GM21360 (cell line): Measurements from ENCODE around the gene PPP1R7.
"Not testable (repeated sequence)": the region's sequence is repeated elsewhere in the genome, so short reads cannot be mapped to it uniquely, and the experiment has no call there.

Experiments
- ATAC-seq: cut with Tn5 transposase; IDR thresholded peaks from one replicate; pipeline ENCODE4 v1.9.1; 2021; ENCODE audit warnings: mild to moderate bottlenecking, moderate library complexity; ENCODE audit not compliant: unreplicated experiment

Gene PPP1R7

GRCh38 chr2:241191081-241191480 is 40.8 kb downstream of the PPP1R7 start:
- ATAC-seq: no peak

DNA sequence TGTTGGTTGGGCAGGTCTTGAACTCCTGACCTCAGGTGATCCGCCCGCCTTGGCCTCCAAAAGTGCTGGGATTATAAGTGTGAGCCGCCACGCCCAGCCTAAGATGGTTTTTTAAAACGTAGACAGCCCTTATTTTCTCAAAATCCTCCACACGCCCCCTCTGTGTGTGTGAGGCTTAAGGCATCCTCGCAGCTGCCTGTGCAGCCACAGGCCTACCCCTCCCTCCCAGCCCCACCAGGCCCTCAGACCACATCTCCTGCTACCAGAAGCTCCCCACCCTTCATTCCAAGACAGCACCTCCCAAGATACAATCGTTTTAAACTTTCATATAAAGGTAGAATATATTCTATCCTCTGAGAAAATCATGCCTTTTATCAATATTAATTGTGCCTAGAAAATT is 43.0 kb downstream of the PPP1R7 start:
- no peak for ATAC-seq

GRCh38 chr2:241194811-241195210 is 44.5 kb downstream of the PPP1R7 start:
- no peak for ATAC-seq

GRCh38 chr2:241195506-241196130 is 45.4 kb downstream of the PPP1R7 start:
- no peak for ATAC-seq

DNA sequence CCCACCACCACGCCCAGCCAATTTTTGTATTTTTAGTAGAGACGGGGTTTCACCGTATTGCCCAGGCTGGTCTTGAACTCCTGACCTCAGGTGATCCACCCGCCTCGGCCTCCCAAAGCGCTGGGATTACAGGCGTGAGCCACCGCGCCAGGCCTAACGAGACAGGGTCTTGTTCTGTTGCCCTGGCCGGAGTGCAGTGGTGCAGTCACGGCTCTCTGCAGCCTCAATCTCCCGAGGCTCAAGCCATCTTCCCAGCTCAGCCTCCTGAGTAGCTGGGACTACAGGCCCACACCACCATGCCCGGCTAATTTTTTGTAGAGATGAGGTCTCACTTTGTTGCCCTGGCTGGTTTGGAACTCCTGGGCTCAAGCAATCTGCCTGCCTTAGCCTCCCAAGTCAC is 47.0 kb downstream of the PPP1R7 start:
- not testable (repeated sequence) for ATAC-seq

DNA sequence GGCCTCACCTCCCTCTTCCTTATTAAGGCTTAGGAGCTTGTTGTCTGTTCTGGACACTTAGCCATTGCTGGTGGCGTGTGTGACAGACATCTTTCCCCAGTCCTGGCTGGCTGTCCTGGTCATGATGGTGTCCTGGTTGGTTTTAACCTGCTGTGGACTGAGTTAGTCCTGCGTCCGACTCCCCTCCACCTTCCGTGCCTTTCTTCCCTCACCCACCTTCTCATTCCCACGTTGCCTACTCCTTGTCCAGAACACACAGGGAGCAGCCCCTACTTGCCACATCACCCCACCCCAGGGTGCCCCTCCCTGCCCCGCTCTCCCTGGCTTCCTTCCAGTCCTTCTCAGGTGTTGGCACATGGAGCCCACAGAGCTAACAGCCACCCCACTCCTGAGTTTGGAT is 47.7 kb downstream of the PPP1R7 start:
- ATAC-seq: no peak

DNA sequence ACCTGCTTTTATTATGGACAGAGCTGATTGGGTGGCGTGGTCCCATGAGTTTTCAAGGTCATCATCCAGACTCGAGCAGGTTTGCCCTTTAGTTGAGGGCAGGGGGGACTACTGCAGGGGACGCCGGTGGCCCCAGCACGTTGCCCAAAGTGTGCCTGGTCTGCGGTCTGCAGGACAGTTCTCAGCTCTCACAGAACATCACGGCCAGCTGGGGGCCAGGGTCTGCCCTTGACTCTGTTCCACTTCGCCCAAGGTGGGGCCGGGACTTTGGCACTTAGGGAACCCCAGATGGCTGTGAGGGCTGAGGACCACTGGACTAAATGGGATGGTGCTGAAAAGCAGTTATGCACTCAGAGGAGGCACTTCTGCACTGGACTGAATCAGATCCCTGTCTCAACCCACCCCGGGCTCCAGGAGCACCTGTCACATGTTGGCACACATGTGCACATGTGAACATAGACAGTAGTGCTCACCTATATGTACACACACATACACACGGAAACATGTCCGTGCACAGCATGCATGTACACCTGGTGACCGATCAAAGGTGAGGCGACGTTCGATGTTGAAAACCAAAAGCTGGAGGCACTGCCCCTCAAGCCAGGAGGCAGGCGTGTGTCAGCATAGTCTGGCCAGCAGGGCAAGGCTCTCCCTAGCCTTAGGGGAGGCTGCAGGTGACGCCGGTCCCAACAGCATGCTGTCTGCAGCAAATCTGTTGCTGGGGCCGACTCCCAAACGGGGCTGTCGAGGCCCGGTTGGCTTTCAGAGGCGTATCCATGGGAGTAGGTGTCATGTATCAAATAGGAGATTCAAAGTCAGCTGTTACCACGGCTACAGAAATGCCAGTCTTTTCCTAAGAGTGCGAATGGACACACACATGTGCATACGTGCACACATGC is 48.4 kb downstream of the PPP1R7 start:
- no peak for ATAC-seq

DNA sequence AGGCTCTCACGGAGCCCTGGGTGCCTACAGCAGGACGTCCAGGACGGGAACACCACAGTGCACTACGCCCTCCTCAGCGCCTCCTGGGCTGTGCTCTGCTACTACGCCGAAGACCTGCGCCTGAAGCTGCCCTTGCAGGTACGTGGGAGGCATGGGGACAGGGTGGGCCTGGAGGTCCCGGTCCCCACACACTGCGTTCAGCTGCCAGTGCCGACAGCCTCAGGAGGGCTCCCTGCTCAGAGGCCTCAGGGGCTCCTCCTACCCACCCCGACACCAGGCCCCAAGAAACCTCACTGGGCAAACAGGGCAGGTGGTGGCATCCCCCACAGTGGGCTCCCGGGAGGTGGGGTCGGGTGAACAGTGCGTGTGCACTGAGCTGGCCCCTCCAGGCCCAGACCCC is 49.0 kb downstream of the PPP1R7 start:
- ATAC-seq: no peak

GRCh38 chr2:241199897-241200821 is 49.9 kb downstream of the PPP1R7 start:
- ATAC-seq: no peak

DNA sequence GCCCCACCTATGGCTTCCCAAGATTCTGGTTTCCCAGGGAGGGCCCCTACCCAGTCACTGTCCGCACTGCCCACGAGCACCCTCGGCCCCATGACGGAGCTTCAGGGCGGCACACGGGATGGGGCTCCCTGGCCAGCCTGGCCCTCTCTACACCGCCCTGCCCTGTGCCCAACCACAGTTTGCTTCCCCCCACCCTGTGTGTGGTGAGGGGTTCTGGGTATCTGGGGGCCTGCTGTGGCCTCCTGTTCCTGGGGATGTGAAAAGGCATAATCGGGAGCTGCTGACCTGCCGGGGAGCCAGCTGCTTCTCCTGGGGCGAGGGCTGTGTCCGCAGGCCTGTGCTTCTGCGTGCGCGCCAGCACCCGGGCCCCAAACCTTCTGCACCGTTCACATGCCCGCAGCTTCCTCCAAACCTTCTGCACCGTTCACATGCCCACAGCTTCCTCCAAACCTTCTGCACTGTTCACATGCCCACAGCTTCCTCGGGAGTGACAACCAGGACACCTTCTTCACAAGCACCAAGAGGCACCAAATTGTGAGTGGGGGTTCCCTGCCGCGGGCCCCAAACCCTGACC is 50.6 kb downstream of the PPP1R7 start:
- ATAC-seq: no peak

DNA sequence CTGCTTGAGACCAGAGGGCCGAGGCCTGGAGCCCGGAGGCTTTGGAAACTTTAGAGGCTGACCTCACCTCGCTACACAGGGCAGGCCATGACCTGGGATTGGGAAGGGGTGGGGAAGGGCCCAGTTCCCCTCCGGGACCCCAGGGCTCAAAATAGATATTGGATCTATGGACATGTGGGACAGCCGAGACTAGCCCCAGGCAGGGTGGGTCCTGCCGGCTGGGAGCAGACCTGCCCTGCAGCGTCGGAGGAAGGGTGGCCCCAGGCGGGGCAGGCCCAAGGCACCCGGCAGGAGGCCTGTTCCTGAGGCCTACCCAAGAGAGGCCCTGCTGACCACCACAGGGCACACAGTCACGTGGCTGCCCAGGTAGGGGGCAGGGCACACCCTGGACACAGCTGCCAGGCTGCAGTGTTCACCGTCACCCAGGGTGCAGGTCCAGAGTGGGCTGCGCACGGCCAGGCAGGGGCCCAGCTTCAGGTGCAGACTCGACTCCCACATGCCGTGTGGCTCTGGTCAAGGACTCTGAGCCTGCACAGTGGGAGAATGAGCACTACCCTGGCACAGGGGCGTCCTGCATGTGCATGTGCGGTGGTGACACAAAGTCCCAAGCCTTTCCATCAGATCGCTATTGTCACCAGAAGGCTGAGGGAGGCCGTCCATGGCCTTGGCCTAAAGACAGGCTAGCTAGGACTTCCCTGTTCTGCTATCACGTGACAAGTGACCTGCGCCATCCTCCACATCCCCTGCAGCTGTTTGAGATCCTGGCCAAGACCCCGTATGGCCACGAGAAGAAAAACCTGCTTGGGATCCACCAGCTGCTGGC is 51.4 kb downstream of the PPP1R7 start:
- no peak for ATAC-seq

GRCh38 chr2:241202268-241202585 is 52.0 kb downstream of the PPP1R7 start:
- no peak for ATAC-seq

DNA sequence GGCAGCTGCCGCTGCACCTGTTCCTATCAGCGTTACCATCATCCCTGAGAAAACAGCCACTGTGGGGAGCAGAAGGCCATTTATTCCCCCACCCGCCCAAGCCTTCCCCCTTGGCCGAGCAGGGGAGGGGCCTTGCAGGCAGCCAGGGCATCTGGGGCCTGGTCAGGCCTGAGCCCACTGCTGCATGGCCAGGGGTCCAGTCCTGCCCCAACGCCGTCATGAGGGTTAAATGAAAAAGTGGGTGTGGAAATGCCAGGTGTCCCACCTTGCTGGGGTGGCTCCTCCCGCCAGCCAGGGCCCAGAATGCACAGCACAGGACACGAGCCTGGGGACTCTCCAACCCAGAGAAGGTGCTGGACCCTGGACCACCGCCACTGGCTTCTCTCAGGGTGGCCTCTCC is 52.4 kb downstream of the PPP1R7 start:
- no peak for ATAC-seq

DNA sequence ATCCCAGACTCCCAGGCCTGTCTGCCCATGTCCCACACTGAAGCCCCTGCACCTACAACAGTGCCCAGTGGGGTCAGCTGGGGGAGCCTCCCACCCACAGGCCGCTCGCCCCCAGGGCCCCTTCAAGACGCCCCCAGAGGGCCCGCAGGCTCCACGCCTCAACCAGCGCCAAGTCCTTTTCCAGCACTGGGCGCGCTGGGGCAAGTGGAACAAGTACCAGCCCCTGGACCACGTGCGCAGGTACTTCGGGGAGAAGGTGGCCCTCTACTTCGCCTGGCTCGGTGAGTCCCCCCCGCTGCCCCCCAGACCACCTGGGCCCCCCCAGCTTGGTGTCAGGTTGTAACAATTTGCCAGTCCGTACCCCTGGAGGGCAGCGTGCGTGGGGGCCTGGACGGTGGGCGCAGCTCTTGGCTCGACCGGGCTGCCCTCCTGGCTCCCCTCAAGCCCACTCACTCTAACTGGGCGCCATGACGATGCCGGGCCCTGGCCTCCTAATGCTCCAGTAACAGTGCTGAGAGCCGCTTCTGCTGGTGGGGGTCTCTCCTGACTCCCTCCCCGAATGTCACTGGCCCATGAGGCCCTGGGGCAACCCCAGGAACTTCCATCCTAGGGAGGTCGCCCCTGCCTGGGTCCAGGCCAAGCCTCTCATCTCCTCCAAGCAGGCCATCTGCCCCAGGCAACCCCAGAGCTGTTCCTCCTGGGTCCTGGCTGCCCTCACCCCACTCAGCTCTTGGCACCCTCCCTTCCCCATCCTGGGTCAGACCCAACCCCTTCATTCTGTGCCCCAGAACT is 53.1 kb downstream of the PPP1R7 start:
- no peak for ATAC-seq

- ATAC-seq: no peak
Observed at GRCh38 chr2:241204010-241204384, 53.7 kb downstream of the PPP1R7 start.

DNA sequence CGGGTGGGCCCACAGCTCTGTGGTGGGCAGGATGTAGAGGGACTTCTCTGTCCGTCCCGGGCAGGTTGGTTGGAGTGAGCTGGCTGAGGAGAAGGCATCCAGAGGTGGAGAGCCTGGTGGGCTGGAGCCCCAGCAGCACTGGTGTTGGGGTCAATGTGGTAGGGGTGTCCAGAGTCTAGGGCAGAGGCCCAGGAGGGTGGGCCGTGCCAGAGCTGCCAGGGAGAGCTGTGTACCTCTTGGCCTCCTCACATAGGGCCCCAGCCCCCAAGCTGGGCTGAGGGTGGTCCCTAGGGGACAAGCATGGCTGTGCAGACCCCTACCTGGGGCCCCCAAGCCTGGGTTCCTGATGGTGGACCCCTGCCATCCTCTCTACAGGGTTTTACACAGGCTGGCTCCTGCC is 54.2 kb downstream of the PPP1R7 start:
- ATAC-seq: no peak

DNA sequence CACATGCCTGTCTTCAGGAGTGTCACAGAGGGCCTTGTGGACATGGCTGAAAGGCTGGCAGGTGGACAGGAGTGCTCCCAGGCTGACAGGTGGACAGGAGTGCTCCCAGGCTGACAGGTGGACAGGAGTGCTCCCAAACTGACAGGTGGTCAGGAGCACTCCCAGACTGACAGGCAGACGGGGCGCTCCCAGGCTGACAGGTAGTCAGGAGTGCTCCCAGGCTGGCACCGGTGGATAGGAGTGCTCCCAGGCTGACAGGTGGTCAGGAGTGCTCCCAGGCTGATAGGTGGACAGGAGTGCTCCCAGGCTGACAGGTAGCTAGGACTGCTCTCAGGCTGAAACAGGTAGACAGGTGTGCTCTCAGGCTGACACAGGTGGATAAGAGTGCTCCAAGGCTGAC is 54.8 kb downstream of the PPP1R7 start:
- no peak for ATAC-seq

GRCh38 chr2:241207151-241207550 is 56.9 kb downstream of the PPP1R7 start:
- ATAC-seq: no peak

DNA sequence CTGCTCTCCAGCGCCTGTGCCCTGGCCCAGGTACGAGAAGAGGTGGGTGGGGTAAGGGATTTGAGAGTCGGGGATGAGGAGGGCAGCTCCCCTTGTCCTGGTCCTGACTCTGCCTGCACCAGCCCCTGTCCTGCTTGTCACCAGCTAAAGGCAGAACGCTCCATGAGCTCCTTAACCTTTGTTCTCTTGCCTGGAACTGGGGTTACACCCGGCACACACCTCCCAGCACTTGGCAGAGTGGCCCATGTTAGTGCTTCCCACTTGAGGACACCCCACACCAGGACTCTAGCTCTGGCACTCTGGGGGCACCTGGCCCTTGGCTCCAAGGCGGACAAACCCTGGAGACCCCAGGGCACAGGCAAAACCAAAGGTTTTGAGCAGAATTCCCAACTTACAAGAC is 57.4 kb downstream of the PPP1R7 start:
- no peak for ATAC-seq

DNA sequence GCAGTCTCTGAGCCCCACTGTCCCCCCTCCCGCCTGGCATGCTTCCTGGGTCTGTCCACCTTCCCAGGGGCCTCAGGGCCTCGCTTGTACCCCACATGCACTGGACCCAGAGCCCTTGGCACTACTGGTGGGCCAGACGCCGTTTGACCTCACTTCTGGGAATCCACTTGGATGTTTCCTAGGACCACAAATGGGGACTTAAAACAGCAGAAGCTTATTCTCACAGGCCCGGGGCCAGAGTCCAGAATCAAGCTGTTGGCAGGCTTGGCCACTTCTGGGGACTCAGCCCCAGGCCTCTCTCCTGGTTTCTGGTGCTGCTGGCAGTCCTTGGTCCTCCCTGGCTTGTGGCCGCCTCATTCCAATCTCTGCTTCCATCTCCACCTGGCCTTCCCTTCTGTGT is 57.8 kb downstream of the PPP1R7 start:
- ATAC-seq: no peak
